ENCODE data around the gene FXYD1.

Gene FXYD1

DNA sequence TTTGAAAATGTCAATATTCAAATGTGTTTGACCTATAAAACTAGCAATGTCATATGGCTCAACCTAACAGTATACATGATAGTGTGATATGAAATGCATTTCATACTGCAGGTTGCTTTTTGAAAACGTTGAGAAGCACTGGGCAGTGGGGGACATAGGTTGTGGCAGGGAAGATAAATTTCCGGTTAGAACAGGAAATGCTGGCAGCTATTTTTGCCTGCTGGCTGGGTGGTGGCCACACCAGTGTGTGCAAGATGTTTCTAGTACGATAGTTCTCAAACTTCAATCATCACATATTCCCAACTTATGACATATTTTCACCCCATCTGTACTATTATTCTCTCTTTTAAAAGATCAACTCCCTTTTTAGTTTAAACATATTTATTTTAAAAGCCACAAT is 33.1 kb downstream of the FXYD1 start:
- TF ChIP-seq, protein P1, sequence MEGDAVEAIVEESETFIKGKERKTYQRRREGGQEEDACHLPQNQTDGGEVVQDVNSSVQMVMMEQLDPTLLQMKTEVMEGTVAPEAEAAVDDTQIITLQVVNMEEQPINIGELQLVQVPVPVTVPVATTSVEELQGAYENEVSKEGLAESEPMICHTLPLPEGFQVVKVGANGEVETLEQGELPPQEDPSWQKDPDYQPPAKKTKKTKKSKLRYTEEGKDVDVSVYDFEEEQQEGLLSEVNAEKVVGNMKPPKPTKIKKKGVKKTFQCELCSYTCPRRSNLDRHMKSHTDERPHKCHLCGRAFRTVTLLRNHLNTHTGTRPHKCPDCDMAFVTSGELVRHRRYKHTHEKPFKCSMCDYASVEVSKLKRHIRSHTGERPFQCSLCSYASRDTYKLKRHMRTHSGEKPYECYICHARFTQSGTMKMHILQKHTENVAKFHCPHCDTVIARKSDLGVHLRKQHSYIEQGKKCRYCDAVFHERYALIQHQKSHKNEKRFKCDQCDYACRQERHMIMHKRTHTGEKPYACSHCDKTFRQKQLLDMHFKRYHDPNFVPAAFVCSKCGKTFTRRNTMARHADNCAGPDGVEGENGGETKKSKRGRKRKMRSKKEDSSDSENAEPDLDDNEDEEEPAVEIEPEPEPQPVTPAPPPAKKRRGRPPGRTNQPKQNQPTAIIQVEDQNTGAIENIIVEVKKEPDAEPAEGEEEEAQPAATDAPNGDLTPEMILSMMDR (IDR thresholded peaks at IDR 0.05) = no peak
- no peak for TF ChIP-seq ZFX (IDR thresholded peaks at IDR 0.05; ENCODE audit: borderline replicate concordance)
- no peak overlapping the region for H3K27ac ChIP-seq

- H3K27ac ChIP-seq = no peak overlapping the region
- TF ChIP-seq, protein P1 (IDR thresholded peaks at IDR 0.05) = no peak
- TF ChIP-seq ZFX (IDR thresholded peaks at IDR 0.05; ENCODE audit: borderline replicate concordance) = no peak
Measured at GRCh38 chr19:35174226-35174625, 35.6 kb downstream of the FXYD1 start.

GRCh38 chr19:35176181-35176570 is 37.6 kb downstream of the FXYD1 start:
- no peak overlapping the region for H3K27ac ChIP-seq
- no peak for TF ChIP-seq ZFX (IDR thresholded peaks at IDR 0.05; ENCODE audit: borderline replicate concordance)
- TF ChIP-seq, protein P1 (IDR thresholded peaks at IDR 0.05) = no peak

DNA sequence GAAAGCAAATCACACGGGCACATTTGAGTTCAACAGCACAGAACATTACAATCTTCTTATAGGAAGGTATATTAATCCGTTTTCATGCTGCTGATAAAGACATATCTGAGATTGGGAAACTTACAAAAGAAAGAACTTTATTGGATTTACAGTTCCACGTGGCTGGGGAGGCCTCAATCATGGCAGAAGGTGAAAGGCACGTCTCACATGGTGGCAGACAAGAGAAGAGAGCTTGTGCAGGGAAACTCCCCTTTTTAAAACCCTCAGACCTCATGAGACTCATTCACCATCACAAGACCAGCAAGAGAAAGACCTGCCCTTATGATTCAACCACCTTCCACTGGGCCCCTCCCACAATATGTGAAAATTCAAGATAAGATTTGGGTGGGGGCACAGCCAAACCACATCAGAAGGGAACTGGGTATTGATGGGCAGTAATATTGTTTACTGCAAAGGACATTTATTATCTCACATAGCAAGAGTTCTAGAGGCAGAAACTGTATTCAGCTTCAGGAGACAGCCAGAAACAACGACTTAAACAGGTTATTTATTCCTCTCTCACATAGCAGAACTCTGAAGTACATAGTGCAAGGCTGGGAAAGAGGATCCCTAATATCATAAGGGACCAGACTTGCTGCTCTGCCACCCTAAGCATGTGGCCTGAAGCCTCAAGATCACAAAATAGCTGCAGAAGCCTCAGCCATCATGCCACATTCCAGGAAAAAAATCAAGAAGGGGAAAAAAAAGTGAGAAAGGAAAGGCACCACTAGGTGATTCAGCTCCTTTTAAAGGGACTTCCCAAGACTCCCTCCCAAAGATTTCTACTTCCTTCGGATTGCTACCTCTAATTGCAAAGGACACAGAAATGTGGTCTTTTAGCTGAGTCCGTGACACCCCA is 39.0 kb downstream of the FXYD1 start:
- no peak for TF ChIP-seq ZFX (IDR thresholded peaks at IDR 0.05; ENCODE audit: borderline replicate concordance)
- TF ChIP-seq, protein P1 (IDR thresholded peaks at IDR 0.05) = no peak
- H3K27ac ChIP-seq = no peak overlapping the region

DNA sequence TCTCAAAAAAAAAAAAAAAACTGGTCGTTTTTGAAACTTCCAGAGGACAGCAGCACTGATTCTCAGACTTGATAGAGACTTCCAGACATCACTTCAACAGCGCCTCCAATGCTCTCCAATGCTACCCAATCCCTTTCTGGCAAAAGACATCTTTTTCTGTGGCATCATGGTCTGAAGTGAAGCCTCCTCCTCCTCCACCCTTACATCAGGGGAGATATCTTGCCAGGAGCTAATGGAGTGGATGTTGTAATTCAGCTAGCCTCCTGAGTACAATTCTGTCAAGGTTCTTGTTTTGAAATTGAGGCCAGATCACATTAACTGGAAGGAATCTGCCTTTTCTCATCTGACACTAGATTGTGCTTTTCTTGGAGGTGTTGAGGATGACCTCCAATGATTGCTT is 40.1 kb downstream of the FXYD1 start:
- H3K27ac ChIP-seq = no peak overlapping the region
- TF ChIP-seq, protein P1 (IDR thresholded peaks at IDR 0.05) = no peak
- no peak for TF ChIP-seq ZFX (IDR thresholded peaks at IDR 0.05; ENCODE audit: borderline replicate concordance)

DNA sequence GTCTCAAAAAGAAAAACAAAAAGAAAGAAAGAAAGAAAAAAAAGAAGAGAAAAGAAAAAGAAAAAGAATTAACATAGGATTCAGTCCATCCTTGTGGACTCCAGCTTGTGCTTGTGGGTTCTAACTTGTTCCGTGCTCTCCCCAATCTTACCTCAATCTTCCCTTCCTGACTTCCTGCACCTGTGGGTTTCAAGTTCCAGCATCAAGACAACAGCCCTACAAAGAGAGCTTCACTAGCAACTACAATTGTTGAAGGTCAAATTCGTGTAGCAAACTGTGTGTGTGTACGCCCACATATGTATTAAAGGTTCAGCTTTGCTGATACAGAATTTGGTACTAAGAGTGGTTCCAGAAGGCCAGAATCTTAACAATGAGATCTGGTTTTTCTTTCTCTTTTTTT is 41.2 kb downstream of the FXYD1 start:
- no peak for TF ChIP-seq ZFX (IDR thresholded peaks at IDR 0.05; ENCODE audit: borderline replicate concordance)
- TF ChIP-seq, protein P1 (IDR thresholded peaks at IDR 0.05) = no peak

GRCh38 chr19:35181387-35181786 is 42.8 kb downstream of the FXYD1 start:
- TF ChIP-seq, protein P1 (IDR thresholded peaks at IDR 0.05) = no peak

More for the DNA sequence above, 41.2 kb downstream of the FXYD1 start:
- H3K27ac ChIP-seq = no peak overlapping the region

More at GRCh38 chr19:35181387-35181786, 42.8 kb downstream of the FXYD1 start:
- no peak overlapping the region for H3K27ac ChIP-seq

Data from 22Rv1 (cell line).